Measurements from ENCODE around the gene LLGL1. TPM values are rescaled to one million over a fixed set of nuclear protein-coding genes. Genes with fewer than 3 reads are reported as not detected.

Gene LLGL1
- total RNA-seq, 4 donors from 2014 or later = 7.5 to 19.0 (median 15.4) TPM

- H3K9me3 ChIP-seq = no peaks in the 10 kb centered on the region
- H3K4me3 ChIP-seq = no peak overlapping the region
- H3K27me3 ChIP-seq = no peaks in the 10 kb centered on the region
- peaks cover 0 to 28% (median 0%) of the 10 kb centered on the region in 3 donors for H3K36me3 ChIP-seq
- peak in 1 of 3 donors; percentile 44 for DNase-seq
- H3K27ac ChIP-seq = no peak overlapping the region
- peaks cover 0 to 26% (median 8%) of the 10 kb centered on the region in 4 donors for H3K4me1 ChIP-seq
- TF ChIP-seq POLR2A (IDR thresholded peaks at IDR 0.05) = no peak
- no peak for TF ChIP-seq CTCF (IDR thresholded peaks at IDR 0.05)
Observed at GRCh38 chr17:18262641-18263040, 37.2 kb downstream of the LLGL1 start.

GRCh38 chr17:18263885-18264682, 38.6 kb downstream of the LLGL1 start:
- Histone ChIP-seq H3K27ac (no peak overlapping the region), H3K27me3 (no peaks in the 10 kb centered on the region), H3K4me3 (no peak overlapping the region), H3K9me3 (no peaks in the 10 kb centered on the region), H3K4me1 (peaks cover 0 to 25% (median 6%) of the 10 kb centered on the region in 4 donors), H3K36me3 (peaks cover 0 to 28% (median 0%) of the 10 kb centered on the region in 3 donors)
- DNase-seq = peak in 1 of 3 donors; percentile 44
- TF ChIP-seq CTCF (IDR thresholded peaks at IDR 0.05) (no peak), POLR2A (IDR thresholded peaks at IDR 0.05) (no peak)

DNA sequence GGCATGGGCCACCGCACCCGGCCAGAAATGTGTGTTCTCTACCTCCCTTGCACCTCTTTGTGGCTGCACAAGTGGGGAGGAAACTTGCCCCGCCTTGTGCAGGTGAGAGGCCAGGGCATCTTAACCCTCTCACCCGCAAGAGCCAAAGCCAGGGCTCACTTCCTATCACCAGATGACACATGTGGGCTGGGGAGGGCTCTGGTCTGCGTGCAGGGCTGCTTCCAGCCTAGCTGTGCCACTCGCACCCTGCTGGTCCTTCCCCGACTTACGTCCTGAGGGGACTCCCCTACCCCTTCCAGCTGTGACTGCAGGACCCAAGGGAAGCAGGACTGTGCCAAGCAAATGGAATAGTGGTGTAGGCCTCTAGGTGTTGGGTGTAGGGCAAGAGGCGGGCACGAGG, 41.9 kb downstream of the LLGL1 start:
- Histone ChIP-seq H3K4me1 (peaks cover 0 to 3% (median 0%) of the 10 kb centered on the region in 4 donors), H3K27ac (no peak overlapping the region), H3K27me3 (no peaks in the 10 kb centered on the region), H3K9me3 (no peaks in the 10 kb centered on the region), H3K36me3 (peaks cover 0 to 28% (median 0%) of the 10 kb centered on the region in 3 donors), H3K4me3 (no peak overlapping the region)
- peak in 1 of 3 donors; percentile 45 for DNase-seq
- no peak for TF ChIP-seq POLR2A (IDR thresholded peaks at IDR 0.05)
- no peak for TF ChIP-seq CTCF (IDR thresholded peaks at IDR 0.05)

- no peaks in the 10 kb centered on the region for H3K27me3 ChIP-seq
- H3K4me3 ChIP-seq = no peak overlapping the region
- no peaks in the 10 kb centered on the region for H3K4me1 ChIP-seq
- DNase-seq = no peak
- TF ChIP-seq POLR2A (IDR thresholded peaks at IDR 0.05) (no peak), CTCF (IDR thresholded peaks at IDR 0.05) (no peak)
- no peak overlapping the region for H3K27ac ChIP-seq
- H3K9me3 ChIP-seq = no peaks in the 10 kb centered on the region
- peaks cover 0 to 24% (median 0%) of the 10 kb centered on the region in 3 donors for H3K36me3 ChIP-seq
Observed at GRCh38 chr17:18267927-18268711, 42.7 kb downstream of the LLGL1 start.

DNA sequence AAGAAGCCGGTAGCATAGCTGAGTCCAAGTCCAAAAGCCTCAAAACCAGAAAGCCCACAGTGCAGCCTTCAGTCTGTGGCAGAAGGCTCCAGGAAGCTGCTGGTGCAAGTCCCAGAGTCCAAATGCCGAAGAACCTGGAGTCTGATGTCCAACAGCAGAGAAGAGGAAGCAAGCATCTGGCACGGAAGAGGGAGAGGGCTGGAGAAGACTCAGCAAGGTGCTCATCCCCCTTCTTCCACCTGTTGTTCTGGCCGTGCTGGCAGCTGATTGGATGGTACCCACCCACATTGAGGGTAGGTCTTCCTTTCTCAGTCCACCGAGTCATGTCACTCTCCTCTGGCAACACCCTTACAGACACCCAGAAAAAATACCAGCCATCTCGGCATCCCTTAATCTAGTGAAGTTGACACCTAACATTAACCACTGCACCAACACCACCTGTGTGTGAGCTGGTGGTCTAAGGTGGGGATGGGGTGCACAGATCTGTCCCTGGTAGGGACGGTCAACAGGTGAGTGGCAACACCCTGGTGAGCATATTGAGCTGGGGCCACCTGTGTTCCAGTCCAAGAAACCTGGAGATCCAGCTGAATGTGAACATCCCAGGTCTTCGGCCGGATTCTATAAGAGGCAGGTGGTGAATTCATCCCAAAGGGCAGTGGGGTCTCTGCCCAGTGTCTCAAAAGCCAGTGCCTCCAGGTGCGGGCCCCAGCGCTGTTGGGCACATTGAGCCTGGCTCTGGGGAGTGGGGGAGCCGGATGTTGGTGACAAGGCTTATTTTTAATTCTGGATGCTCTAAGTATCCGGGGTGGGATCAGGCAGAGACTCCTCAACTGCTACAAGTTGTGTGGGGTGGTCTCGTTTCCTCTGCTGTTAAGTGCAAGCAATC, 44.9 kb downstream of the LLGL1 start:
- no peak overlapping the region for H3K27ac ChIP-seq
- H3K4me3 ChIP-seq = no peak overlapping the region
- H3K9me3 ChIP-seq = no peaks in the 10 kb centered on the region
- H3K36me3 ChIP-seq = peaks cover 0 to 15% (median 0%) of the 10 kb centered on the region in 3 donors
- no peak for TF ChIP-seq CTCF (IDR thresholded peaks at IDR 0.05)
- no peak for TF ChIP-seq POLR2A (IDR thresholded peaks at IDR 0.05)
- no peaks in the 10 kb centered on the region for H3K4me1 ChIP-seq
- no peaks in the 10 kb centered on the region for H3K27me3 ChIP-seq
- no peak for DNase-seq
